ENCODE measurements around the gene NHS. TPM values are rescaled to one million over a fixed set of nuclear protein-coding genes. Genes with fewer than 3 reads are reported as not detected.

Gene NHS
- polyA plus RNA-seq, 2 of the 4 experiments (the other 2 are of a cell fraction) = 3.6 to 5.0 TPM

- TF ChIP-seq, protein P1, sequence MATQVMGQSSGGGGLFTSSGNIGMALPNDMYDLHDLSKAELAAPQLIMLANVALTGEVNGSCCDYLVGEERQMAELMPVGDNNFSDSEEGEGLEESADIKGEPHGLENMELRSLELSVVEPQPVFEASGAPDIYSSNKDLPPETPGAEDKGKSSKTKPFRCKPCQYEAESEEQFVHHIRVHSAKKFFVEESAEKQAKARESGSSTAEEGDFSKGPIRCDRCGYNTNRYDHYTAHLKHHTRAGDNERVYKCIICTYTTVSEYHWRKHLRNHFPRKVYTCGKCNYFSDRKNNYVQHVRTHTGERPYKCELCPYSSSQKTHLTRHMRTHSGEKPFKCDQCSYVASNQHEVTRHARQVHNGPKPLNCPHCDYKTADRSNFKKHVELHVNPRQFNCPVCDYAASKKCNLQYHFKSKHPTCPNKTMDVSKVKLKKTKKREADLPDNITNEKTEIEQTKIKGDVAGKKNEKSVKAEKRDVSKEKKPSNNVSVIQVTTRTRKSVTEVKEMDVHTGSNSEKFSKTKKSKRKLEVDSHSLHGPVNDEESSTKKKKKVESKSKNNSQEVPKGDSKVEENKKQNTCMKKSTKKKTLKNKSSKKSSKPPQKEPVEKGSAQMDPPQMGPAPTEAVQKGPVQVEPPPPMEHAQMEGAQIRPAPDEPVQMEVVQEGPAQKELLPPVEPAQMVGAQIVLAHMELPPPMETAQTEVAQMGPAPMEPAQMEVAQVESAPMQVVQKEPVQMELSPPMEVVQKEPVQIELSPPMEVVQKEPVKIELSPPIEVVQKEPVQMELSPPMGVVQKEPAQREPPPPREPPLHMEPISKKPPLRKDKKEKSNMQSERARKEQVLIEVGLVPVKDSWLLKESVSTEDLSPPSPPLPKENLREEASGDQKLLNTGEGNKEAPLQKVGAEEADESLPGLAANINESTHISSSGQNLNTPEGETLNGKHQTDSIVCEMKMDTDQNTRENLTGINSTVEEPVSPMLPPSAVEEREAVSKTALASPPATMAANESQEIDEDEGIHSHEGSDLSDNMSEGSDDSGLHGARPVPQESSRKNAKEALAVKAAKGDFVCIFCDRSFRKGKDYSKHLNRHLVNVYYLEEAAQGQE (IDR thresholded peaks at IDR 0.05) = no peak
- TF ChIP-seq JUNB (IDR thresholded peaks at IDR 0.05) = no peak
- TF ChIP-seq HOXA7 (CRISPR knock-in tag; IDR thresholded peaks at IDR 0.05) = no peak
Observed at GRCh38 chrX:17547658-17548057, 172.7 kb downstream of the NHS start (continued).

DNA sequence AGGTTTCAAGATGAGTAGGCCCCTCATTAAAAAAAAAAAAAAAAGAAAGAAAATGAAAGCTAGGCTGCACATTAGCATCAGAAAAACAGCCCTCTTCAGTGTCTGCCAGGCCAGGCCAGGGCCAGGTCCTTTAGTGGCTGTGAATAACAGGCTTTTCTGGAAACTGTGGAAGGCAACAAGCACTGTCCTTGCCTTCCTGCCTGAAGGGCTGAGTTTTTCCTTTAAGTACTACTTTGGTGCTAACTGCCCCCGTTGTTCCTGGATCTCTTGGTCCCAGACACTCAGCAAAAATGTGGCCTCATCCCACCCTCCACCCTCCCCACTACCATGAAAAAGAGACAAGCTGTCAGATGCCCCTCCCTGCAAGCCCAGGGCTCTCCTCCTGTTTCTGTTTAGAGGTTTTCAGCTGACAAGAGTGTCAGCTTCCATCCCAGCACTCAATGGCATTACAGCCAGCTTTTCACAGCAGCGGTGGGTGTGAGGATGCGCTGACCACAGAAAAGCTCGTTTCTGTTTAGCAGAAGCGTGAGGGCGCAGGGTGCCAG, 174.2 kb downstream of the NHS start:
- TF ChIP-seq PHF8 (IDR thresholded peaks at IDR 0.05; ENCODE audit: borderline replicate concordance, low read depth) = no peak
- no peak for TF ChIP-seq POLR2AphosphoS2 (conservative IDR thresholded peaks at IDR 0.05; ENCODE audit: low read length)
- no peak for TF ChIP-seq KDM5A (IDR thresholded peaks at IDR 0.05)
- TF ChIP-seq GATA3 (IDR thresholded peaks at IDR 0.05; ENCODE audit: borderline replicate concordance) = no peak
- no peak for TF ChIP-seq TFCP2L1 (CRISPR knock-in tag; IDR thresholded peaks at IDR 0.05)
- no peak for TF ChIP-seq RFX5 (IDR thresholded peaks at IDR 0.05)
- TF ChIP-seq MAX (IDR thresholded peaks at IDR 0.05) = no peak
- TF ChIP-seq CEBPB (IDR thresholded peaks at IDR 0.05) = no peak
- TF ChIP-seq CHD2 (IDR thresholded peaks at IDR 0.05; ENCODE audit: low read length, partially characterized antibody) = no peak
- no peak for TF ChIP-seq KDM1A (IDR thresholded peaks at IDR 0.05; ENCODE audit: low read depth)
- TF ChIP-seq RCOR1 (IDR thresholded peaks at IDR 0.05; ENCODE audit: low read depth, low read length) = no peak
- TF ChIP-seq, protein P2, sequence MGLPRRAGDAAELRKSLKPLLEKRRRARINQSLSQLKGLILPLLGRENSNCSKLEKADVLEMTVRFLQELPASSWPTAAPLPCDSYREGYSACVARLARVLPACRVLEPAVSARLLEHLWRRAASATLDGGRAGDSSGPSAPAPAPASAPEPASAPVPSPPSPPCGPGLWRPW (IDR thresholded peaks at IDR 0.05) = no peak
- TF ChIP-seq HMGXB4 (CRISPR knock-in tag; IDR thresholded peaks at IDR 0.05; ENCODE audit: borderline replicate concordance) = no peak
- Histone ChIP-seq H3K4me2 (no peak overlapping the region), H3K27ac (peak overlapping the region in 1 of 2 experiments; percentile 83; a peak in 3 of 6 replicates), H3K4me3 (no peak overlapping the region), H3K9me3 (no peaks in the 10 kb centered on the region), H3K4me1 (peaks cover 53% of the 10 kb centered on the region)
- FAIRE-seq (no peak), DNase-seq (ENCODE audit: low read depth in 1 of 2, low spot score in 1 of 2) (no peak), ATAC-seq (no peak)
- ChIA-PET POLR2A (no interaction called here), CTCF (interaction anchor here (0.7 to 1.6 kb wide), 2 partner anchors 35 to 43 kb away, joined by 3 to 4 read pairs; no protein-coding TSS in a partner anchor)
- WGBS (ENCODE audit: missing lambda C conversion rate) = 90% methylated on average over 6 of the region's 6 CpGs

- ChIA-PET POLR2A (no interaction called here), CTCF (interaction anchor here (1.6 kb wide), 1 partner anchor 42 kb away, joined by 4 read pairs; no protein-coding TSS in a partner anchor)
- H3K4me1 ChIP-seq = peaks cover 54% of the 10 kb centered on the region
- no peak for ATAC-seq
- no peak overlapping the region for H3K4me2 ChIP-seq
- 80% methylated on average over 5 of the region's 5 CpGs for WGBS (ENCODE audit: missing lambda C conversion rate)
- no peak for DNase-seq (ENCODE audit: low read depth in 1 of 2, low spot score in 1 of 2)
- no peak for TF ChIP-seq HOXB13 (CRISPR knock-in tag; IDR thresholded peaks at IDR 0.05; ENCODE audit: low read depth)
- TF ChIP-seq RARB (CRISPR knock-in tag; IDR thresholded peaks at IDR 0.05) = no peak
- no peak for TF ChIP-seq KDM5A (IDR thresholded peaks at IDR 0.05)
- H3K9me3 ChIP-seq = no peaks in the 10 kb centered on the region
- FAIRE-seq = peak; percentile 23
- no peak overlapping the region for H3K4me3 ChIP-seq
- peak overlapping the region in 1 of 2 experiments; percentile 83; a peak in 3 of 6 replicates for H3K27ac ChIP-seq
Observed at GRCh38 chrX:17550011-17550410, 175.0 kb downstream of the NHS start.

Measured in A549 (cell line).